Caki2 (cell line): ENCODE measurements around the gene PRKCH. TPM values are rescaled to one million over a fixed set of nuclear protein-coding genes. Genes with fewer than 3 reads are reported as not detected.

Experiments
- DNase-seq: peaks from one replicate; pipeline ENCODE4 v3.0.0-alpha.2; 2015; ENCODE audit warnings: low read depth
- in situ Hi-C: cut with HindIII; loops from 2 replicates; pipeline ENCODE4 v1.10.0; 2016; ENCODE audit warnings: low sequenced_read_pairs, low pct_unique_long_range_greater_than_20kb, mixed read lengths
- total RNA-seq: library from RNA; depleted of rRNA; stranded (reverse); fragments of >200 nt; shearing (Covaris generic); gene quantifications from 2 replicates; pipeline ENCODE4 v1.2.3, GENCODE V29; 2014; ENCODE audit warnings: low replicate concordance

PRKCH gene
- total RNA-seq, 1 experiment from 2014 or later = 1.6 TPM

DNA sequence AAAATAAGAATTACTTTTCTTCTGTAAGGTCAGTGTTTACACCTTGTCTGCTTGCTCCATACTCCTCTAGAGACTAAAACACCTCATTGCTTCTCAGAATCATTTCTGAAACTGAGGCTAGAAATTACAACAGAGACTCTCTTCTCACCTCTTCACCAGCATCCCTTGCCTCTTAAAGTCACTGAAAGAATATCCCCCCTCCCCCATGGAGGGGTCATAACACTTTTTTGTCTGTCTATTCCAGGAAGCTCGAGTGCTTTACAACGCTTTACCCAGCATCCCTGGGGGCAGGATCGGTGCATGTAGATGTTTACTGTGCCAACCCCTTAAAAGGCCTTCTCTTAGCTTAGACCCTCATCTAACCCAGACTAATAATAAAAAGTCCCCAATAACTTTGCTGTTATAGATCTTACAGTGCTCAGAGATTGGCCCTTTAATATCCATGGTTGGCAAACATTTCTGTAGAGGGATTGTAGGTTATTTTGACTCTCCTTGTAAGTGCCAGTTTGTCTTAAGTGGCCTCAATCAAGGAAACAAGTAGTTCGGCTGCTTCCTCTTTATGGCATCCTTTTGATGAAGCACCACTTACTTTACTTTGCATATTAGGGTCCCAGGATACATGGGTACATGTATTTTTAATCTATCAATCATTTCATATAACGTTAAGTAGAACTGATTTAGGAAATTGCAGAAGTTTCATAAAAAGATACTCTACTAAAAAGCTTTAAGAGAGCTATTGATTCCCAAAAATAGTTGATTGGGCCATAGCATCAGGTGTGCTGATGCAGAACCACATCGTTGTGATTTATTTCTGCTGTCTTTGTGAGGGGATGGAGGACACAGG is 29.3 kb downstream of the PRKCH start:
- no peak for DNase-seq
- in situ Hi-C loops = no loop called here

GRCh38 chr14:61351477-61351876 is 30.1 kb downstream of the PRKCH start:
- no peak for DNase-seq
- in situ Hi-C loops = no loop called here

- in situ Hi-C loops = no loop called here
- peak; percentile 2 for DNase-seq
Measured at GRCh38 chr14:61355892-61356325, 34.5 kb downstream of the PRKCH start.

DNA sequence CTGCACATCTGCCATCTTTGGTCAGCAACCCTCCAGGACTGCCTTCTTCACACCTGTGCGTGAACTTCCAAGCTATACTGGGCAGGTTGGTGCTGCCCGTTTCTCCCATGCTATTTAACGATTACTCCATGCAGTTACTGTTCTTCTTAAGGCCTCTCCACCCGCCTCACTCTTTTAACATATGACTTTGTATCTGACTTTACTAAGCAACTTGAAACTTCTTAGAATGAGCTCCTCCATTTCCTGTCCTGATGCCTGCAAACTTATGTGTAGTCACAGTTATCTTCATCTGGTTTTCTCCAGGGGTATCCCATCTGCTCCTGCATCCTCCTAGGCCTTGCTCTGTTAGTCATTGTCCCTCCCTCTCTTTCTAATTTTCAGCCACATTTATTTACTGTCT is 35.7 kb downstream of the PRKCH start:
- in situ Hi-C loops = no loop called here
- DNase-seq = no peak

DNA sequence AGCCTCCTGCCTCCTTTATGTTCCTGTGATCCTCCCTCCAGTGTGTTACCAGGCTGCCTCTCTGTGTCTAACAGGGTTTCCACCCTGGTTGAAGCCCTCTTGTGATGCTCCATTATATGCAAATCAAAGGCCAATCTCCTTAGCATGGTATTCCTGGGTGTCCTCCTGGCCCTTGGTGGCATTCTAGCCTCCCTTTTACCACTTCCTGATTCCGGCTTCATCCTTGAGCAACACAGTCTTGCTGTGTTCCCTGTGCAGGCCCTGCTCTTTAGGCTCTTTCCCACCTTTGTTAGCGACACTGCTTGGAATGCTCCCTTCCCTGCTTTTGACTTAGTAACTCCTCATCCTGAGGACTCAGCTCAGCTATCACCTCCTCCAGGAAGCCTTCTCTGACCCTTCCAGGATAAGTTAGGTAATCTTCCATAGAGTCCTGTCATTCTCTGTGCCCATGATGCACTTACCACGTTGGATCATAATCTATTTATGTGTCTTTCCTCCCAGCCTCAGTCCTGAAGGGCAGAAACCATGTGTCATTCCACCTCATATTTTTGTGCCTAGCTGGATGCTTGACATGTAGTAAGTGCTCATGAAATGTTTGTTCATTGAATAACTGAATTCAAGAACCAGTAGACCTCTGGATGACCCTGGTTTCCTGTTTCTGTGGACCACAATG is 37.3 kb downstream of the PRKCH start:
- no peak for DNase-seq
- in situ Hi-C loops = no loop called here

- in situ Hi-C loops = no loop called here
- DNase-seq = no peak
Measured at GRCh38 chr14:61360796-61361525, 39.6 kb downstream of the PRKCH start.

GRCh38 chr14:61362072-61362750 is 40.8 kb downstream of the PRKCH start:
- DNase-seq = no peak
- in situ Hi-C loops = no loop called here

- DNase-seq = no peak
- in situ Hi-C loops = no loop called here
Measured at GRCh38 chr14:61364243-61364642, 42.9 kb downstream of the PRKCH start.

- in situ Hi-C loops = no loop called here
Measured at GRCh38 chr14:61365667-61366212, 44.4 kb downstream of the PRKCH start.

GRCh38 chr14:61368114-61368710 is 46.8 kb downstream of the PRKCH start:
- no peak for DNase-seq
- in situ Hi-C loops = no loop called here

More at GRCh38 chr14:61365667-61366212, 44.4 kb downstream of the PRKCH start:
- DNase-seq = no peak

DNA sequence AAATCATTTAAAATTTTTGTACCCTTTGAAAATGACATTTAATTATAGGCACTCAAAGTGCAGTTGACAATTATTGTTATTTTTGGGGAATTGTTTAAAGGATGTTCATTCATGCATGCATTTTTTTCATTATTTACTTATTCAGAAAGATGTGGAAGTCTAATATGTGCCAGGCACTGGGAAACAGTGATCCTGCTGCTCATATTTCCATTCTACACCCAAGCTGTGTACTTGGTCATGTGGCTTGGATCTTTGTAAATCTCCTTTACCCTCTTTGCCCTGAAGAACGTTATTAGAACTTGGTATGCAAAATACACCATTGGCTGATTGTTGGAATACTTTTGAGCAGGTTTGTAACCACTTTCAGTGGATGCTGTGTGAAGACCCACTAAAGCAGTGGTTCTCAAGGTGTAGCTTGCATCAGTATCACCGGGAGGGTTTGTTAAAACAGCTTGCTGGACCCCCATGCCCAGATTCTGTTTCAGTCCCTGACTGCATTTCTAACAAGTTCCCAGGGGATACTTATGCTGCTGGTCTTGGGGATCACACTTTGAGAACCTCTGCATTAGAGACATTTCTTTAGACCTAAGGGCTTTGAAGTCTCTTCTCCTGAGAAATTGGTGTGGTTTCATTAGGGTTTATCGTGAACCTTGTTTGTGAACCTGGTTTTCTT is 47.5 kb downstream of the PRKCH start:
- no peak for DNase-seq
- in situ Hi-C loops = no loop called here

GRCh38 chr14:61369454-61369810 is 48.1 kb downstream of the PRKCH start:
- in situ Hi-C loops = no loop called here
- DNase-seq = no peak

- in situ Hi-C loops = no loop called here
- no peak for DNase-seq
Measured at GRCh38 chr14:61372379-61372778, 51.0 kb downstream of the PRKCH start.

DNA sequence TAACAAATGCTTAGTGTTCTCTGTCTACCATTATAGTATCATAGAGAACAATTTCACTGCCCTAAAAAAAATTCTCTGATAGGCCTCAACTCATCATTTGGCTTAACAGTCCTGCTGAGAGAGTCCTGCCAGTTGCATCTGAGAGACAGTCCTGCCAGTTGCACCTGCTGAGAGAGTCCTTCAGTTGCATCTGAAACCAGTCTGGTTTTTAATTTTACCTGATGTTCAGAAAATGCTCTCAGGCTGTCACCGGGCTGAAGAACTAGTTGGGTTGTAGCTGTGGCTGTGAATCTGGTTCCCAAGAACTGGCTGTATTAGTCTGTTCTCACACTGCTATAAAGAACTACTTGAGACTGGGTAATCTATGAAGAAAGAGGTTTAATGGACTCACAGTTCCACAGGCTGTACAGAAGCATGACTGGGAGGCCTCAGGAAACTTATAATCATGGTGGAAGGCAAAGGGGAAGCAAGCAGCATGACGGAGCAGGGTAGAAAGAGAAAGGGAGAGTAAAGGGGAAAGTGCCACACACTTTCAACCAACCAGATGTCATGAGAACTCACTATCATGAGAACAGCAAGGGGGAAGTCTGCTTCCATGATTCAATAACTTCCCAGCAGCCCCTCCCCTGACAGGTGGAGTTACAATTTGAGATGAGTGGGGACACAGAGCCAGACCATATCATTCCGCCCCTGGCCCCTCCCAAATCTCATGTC is 51.6 kb downstream of the PRKCH start:
- in situ Hi-C loops = no loop called here
- no peak for DNase-seq

DNA sequence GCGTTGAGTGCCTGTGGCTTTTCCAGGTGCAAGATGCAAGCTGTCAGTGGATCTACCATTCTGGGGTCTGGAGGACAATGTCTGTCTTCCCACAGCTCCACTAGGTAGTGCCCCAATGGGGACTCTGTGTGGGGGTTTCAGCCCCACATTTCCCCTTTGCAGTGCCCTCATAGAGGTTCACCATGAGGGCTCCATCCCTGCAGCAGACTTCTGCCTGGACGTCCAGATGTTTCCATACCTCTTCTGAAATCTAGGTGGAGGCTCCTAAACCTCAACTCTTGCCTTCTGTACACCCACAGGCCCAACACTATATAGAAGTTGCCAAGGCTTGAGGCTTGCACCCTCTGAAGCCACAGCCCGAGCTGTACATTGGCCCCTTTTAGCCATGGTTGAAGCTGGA is 52.9 kb downstream of the PRKCH start:
- no peak for DNase-seq
- in situ Hi-C loops = no loop called here

DNA sequence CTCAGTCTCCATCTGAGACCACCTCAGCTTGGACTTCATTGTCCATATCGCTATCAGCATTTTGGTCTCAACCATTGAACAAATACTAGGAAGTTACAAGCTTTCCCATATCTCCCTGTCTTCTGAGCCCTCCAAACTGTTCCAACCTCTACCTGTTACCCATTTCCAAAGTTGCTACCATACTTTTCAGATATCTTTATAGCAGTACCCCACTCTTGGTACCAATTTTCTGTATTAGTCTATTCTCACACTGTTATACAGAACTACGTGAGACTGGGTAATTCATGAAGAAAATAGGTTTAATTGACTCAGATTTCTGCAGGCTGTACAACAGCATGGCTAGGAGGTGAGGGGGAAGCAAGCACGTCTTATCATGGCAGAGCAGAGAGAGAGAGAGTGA is 53.8 kb downstream of the PRKCH start:
- DNase-seq = no peak
- in situ Hi-C loops = no loop called here

DNA sequence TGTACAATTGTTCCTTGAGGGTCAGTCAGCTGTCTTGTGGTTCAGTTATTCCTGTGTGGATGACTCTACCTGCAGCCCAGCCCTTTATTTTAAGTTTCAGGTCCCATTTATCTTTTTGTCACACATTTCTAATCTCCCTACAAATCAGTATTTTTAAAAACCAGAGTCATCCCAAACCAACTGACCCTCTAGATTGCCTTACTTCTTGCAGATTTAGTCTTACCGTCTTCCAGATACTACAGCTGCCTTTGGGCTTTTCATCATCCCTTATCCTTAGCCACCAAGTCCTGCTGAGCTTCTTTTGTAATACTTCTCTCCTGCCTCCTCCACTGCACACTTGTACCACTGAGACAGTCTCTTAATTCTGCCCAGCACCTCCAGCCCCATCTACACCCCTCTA is 54.9 kb downstream of the PRKCH start:
- DNase-seq = no peak
- in situ Hi-C loops = no loop called here
